ENCODE measurements around the gene SLC15A4. TPM values are rescaled to one million over a fixed set of nuclear protein-coding genes. Genes with fewer than 3 reads are reported as not detected.

The SLC15A4 gene
- polyA plus RNA-seq, 2 of the 4 experiments (the other 2 are of a cell fraction) = 21.6 to 40.0 TPM

DNA sequence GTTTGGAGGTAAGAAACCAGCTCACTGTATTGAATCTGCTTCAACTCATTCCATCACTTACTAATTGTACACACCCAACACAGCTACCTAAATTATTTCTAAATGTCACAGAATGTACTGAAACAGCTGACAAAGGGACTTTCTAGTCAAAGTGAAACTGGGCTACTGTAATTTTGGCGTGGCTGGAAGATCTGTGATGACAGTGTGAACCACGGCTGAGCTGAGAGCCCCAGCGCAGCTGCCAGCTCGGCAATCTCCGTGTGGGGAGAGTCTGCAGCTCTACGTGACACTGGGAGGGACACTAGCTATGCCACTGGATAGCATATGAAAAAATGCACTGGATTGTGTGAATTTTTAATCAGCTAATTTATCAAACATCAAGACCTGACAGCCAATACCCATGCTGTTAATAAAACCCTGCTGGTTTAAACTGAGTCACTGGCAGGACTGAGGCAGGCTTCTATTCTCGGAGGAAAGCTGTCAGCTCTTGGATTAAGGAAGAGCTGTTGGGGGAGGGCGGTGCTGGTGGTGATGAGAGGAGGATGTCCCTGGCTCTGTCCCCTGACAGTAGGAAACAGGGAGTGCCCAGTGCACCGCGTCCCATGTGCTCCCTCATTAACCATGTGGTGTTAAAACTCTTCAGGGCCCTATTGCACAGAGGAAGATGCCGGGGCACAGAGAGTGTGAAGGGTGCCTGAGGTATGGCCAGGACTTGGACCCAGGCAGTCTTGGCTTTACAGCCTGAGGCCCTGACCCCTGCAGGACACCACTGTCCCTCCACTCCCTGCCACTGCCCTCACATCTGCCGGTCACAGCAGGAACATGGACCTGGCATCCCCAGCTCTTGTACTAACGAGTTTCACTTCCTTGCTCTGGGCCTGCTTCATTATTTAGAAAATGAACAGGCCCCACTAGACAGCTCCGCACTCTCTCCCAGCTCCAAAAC is 13.3 kb downstream of the SLC15A4 start:
- WGBS (ENCODE audit: missing lambda C conversion rate) = 91% methylated on average over 14 of the region's 14 CpGs
- no peak for TF ChIP-seq SREBF2 (IDR thresholded peaks at IDR 0.05)
- FAIRE-seq (no peak), DNase-seq (ENCODE audit: low read depth in 1 of 2, low spot score in 1 of 2) (no peak), ATAC-seq (peak in 1 of 2 experiments; percentile 13; a peak in 1 of 6 replicates)
- POLR2A ChIA-PET = interaction anchor here (2.3 kb wide), 1 partner anchor 13 kb away, joined by 6 read pairs; the partner anchor contains the start of gene SLC15A4
- H3K4me2 ChIP-seq = no peak overlapping the region
- no peaks in the 10 kb centered on the region for H3K9me3 ChIP-seq
- H3K27ac ChIP-seq = no peak overlapping the region
- CTCF ChIA-PET = interaction anchor here (1.0 to 1.1 kb wide), 3 partner anchors 11 to 14 kb away, joined by 3 read pairs; partner anchors contain the start of gene SLC15A4
- no peaks in the 10 kb centered on the region for H3K4me1 ChIP-seq
- H3K4me3 ChIP-seq = no peak overlapping the region

GRCh38 chr12:128808651-128809050 is 15.1 kb downstream of the SLC15A4 start:
- ATAC-seq = no peak
- no peak for DNase-seq (ENCODE audit: low read depth in 1 of 2, low spot score in 1 of 2)
- no peak for TF ChIP-seq GATA3 (IDR thresholded peaks at IDR 0.05; ENCODE audit: borderline replicate concordance)
- peak; percentile 4; the same call in 1 of the 2 replicates for TF ChIP-seq POLR2A (IDR thresholded peaks at IDR 0.05; ENCODE audit: low read length)
- FAIRE-seq = no peak
- no peak overlapping the region for H3K4me3 ChIP-seq
- CTCF ChIA-PET = no interaction called here
- H3K27ac ChIP-seq = no peak overlapping the region
- WGBS (ENCODE audit: missing lambda C conversion rate) = 93% methylated on average over 12 of the region's 12 CpGs
- H3K4me1 ChIP-seq = no peaks in the 10 kb centered on the region
- peaks cover 7% of the 10 kb centered on the region; the same call in 2 of the 3 replicates for H3K9me3 ChIP-seq
- no peak overlapping the region for H3K4me2 ChIP-seq
- POLR2A ChIA-PET = no interaction called here

GRCh38 chr12:128807161-128807724 is 16.5 kb downstream of the SLC15A4 start:
- ChIA-PET POLR2A (interaction anchor here (2.0 kb wide), 1 partner anchor 17 kb away, joined by 8 read pairs; the partner anchor contains the start of gene SLC15A4), CTCF (no interaction called here)
- H3K27ac ChIP-seq = no peak overlapping the region
- ATAC-seq = no peak
- TF ChIP-seq FOXS1 (CRISPR knock-in tag; IDR thresholded peaks at IDR 0.05) (no peak), HEYL (CRISPR knock-in tag; IDR thresholded peaks at IDR 0.05) (no peak), USF2 (IDR thresholded peaks at IDR 0.05) (no peak), KDM5A (IDR thresholded peaks at IDR 0.05) (no peak), RNF2 (IDR thresholded peaks at IDR 0.05; ENCODE audit: borderline replicate concordance, low read depth) (no peak), TFCP2L1 (CRISPR knock-in tag; IDR thresholded peaks at IDR 0.05) (no peak), ZSCAN20 (CRISPR knock-in tag; IDR thresholded peaks at IDR 0.05) (no peak), MAFK (IDR thresholded peaks at IDR 0.05; ENCODE audit: partially characterized antibody) (no peak), PHF8 (IDR thresholded peaks at IDR 0.05; ENCODE audit: borderline replicate concordance, low read depth) (no peak), ZNF302 (CRISPR knock-in tag; IDR thresholded peaks at IDR 0.05) (no peak)
- TF ChIP-seq, protein P1, sequence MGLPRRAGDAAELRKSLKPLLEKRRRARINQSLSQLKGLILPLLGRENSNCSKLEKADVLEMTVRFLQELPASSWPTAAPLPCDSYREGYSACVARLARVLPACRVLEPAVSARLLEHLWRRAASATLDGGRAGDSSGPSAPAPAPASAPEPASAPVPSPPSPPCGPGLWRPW (IDR thresholded peaks at IDR 0.05) = no peak
- TF ChIP-seq, protein P2, sequence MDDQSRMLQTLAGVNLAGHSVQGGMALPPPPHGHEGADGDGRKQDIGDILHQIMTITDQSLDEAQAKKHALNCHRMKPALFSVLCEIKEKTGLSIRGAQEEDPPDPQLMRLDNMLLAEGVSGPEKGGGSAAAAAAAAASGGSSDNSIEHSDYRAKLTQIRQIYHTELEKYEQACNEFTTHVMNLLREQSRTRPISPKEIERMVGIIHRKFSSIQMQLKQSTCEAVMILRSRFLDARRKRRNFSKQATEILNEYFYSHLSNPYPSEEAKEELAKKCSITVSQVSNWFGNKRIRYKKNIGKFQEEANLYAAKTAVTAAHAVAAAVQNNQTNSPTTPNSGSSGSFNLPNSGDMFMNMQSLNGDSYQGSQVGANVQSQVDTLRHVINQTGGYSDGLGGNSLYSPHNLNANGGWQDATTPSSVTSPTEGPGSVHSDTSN (IDR thresholded peaks at IDR 0.05) = no peak
- no peak for FAIRE-seq
- H3K4me2 ChIP-seq = no peak overlapping the region
- WGBS (ENCODE audit: missing lambda C conversion rate) = 97% methylated on average over 14 of the region's 14 CpGs
- H3K4me1 ChIP-seq = no peaks in the 10 kb centered on the region
- H3K4me3 ChIP-seq = no peak overlapping the region
- no peak for DNase-seq (ENCODE audit: low read depth in 1 of 2, low spot score in 1 of 2)
- peaks cover 7% of the 10 kb centered on the region; the same call in 2 of the 3 replicates for H3K9me3 ChIP-seq

GRCh38 chr12:128806573-128806972 is 17.2 kb downstream of the SLC15A4 start:
- no peaks in the 10 kb centered on the region for H3K4me1 ChIP-seq
- ATAC-seq = no peak
- WGBS (ENCODE audit: missing lambda C conversion rate) = 97% methylated on average over 9 of the region's 9 CpGs
- ChIA-PET CTCF (no interaction called here), POLR2A (interaction anchor here (2.0 kb wide), 1 partner anchor 17 kb away, joined by 8 read pairs; the partner anchor contains the start of gene SLC15A4)
- peaks cover 7% of the 10 kb centered on the region; the same call in 2 of the 3 replicates for H3K9me3 ChIP-seq
- no peak overlapping the region for H3K27ac ChIP-seq
- no peak for FAIRE-seq
- no peak overlapping the region for H3K4me2 ChIP-seq
- no peak overlapping the region for H3K4me3 ChIP-seq
- no peak for DNase-seq (ENCODE audit: low read depth in 1 of 2, low spot score in 1 of 2)
- TF ChIP-seq BHLHE40 (IDR thresholded peaks at IDR 0.05; ENCODE audit: low read depth, low read length) (no peak), POLR2A (IDR thresholded peaks at IDR 0.05; ENCODE audit: low read length) (no peak), RARB (CRISPR knock-in tag; IDR thresholded peaks at IDR 0.05) (no peak), CHD4 (IDR thresholded peaks at IDR 0.05; ENCODE audit: borderline replicate concordance) (no peak), FOXS1 (CRISPR knock-in tag; IDR thresholded peaks at IDR 0.05) (no peak), NR3C1 (IDR thresholded peaks at IDR 0.05) (no peak), EHF (CRISPR knock-in tag; IDR thresholded peaks at IDR 0.05) (no peak), HOXA7 (CRISPR knock-in tag; IDR thresholded peaks at IDR 0.05) (no peak)
- TF ChIP-seq, protein P2 (IDR thresholded peaks at IDR 0.05) = no peak
- TF ChIP-seq, protein P3, sequence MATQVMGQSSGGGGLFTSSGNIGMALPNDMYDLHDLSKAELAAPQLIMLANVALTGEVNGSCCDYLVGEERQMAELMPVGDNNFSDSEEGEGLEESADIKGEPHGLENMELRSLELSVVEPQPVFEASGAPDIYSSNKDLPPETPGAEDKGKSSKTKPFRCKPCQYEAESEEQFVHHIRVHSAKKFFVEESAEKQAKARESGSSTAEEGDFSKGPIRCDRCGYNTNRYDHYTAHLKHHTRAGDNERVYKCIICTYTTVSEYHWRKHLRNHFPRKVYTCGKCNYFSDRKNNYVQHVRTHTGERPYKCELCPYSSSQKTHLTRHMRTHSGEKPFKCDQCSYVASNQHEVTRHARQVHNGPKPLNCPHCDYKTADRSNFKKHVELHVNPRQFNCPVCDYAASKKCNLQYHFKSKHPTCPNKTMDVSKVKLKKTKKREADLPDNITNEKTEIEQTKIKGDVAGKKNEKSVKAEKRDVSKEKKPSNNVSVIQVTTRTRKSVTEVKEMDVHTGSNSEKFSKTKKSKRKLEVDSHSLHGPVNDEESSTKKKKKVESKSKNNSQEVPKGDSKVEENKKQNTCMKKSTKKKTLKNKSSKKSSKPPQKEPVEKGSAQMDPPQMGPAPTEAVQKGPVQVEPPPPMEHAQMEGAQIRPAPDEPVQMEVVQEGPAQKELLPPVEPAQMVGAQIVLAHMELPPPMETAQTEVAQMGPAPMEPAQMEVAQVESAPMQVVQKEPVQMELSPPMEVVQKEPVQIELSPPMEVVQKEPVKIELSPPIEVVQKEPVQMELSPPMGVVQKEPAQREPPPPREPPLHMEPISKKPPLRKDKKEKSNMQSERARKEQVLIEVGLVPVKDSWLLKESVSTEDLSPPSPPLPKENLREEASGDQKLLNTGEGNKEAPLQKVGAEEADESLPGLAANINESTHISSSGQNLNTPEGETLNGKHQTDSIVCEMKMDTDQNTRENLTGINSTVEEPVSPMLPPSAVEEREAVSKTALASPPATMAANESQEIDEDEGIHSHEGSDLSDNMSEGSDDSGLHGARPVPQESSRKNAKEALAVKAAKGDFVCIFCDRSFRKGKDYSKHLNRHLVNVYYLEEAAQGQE (IDR thresholded peaks at IDR 0.05) = no peak
